GM18951 (cell line): ENCODE data around the gene APOL4.
A peak's percentile ranks its signal among the peaks of the same experiment; 100 is the strongest.
"Not testable (repeated sequence)": the region's sequence is repeated elsewhere in the genome, so short reads cannot be mapped to it uniquely, and the experiment has no call there.

Source experiments
- POLR2A ChIP-seq: IDR thresholded peaks from 4 replicates; pipeline ENCODE4 v1.6.1; 2011; ENCODE audit warnings: mild to moderate bottlenecking; ENCODE audit not compliant: insufficient read length, insufficient read depth; ENCODE audit errors: extremely low read depth
- in situ Hi-C: fragments of 300-500 bp; cut with MboI; formaldehyde crosslinking; loops from one replicate; pipeline ENCODE4 v1.12.0; 2022; ENCODE audit warnings: low sequenced_read_pairs, mixed read lengths, inconsistent platforms; ENCODE audit not compliant: unreplicated experiment

Gene APOL4

DNA sequence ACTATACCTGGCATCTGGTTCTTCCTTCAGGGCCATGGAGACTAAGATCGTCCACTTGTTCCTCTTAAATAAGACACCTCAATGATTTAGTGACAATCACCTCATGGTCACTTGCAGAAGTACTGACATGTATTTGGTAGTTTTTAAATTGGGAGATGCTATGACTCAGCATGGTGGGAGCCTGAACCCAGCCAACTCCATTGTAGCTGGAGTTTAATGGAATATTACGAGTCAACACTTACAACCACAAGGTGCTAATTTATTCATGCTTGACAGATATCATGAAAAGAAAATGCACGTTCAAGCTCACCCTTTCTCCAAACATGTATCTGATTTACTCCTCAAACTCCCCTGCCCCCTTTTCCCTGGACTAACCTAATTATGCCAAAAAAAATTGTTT lies 24.4 kb downstream of the APOL4 start:
- in situ Hi-C loops = loop anchor here (5.0 kb wide), 1 partner anchor 35 kb away; no protein-coding TSS in a partner anchor
- no peak for TF ChIP-seq POLR2A

GRCh38 chr22:36175892-36176291 lies 25.7 kb downstream of the APOL4 start:
- in situ Hi-C loops = loop anchor here (5.0 kb wide), 1 partner anchor 34 kb away; no protein-coding TSS in a partner anchor
- no peak for TF ChIP-seq POLR2A

GRCh38 chr22:36171941-36172340 lies 29.7 kb downstream of the APOL4 start:
- in situ Hi-C loops = no loop called here
- no peak for TF ChIP-seq POLR2A

GRCh38 chr22:36166518-36167220 lies 34.9 kb downstream of the APOL4 start:
- TF ChIP-seq POLR2A = no peak
- in situ Hi-C loops = no loop called here

GRCh38 chr22:36166086-36166485 lies 35.5 kb downstream of the APOL4 start:
- in situ Hi-C loops = no loop called here
- TF ChIP-seq POLR2A = no peak

DNA sequence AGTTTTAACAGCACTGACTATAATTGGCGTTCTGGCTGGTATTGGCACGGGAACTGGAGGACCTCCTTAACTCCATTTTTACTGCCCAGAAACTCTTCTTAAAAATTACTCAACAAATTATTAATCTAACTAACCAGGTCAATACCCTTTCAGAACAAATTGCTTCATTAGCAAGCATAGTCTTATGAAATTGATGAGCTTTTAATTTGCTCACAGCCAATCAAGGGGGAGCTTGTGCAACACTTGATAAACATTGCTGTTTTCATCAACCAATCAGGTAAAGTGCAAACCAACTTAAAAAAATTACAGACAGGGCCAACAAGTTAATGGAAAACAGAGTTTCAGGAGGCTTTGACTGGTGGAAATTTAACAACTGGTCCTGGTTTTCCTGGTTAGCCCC lies 36.5 kb downstream of the APOL4 start:
- in situ Hi-C loops = no loop called here
- no peak for TF ChIP-seq POLR2A

- TF ChIP-seq POLR2A = no peak
- in situ Hi-C loops = no loop called here
Observed at GRCh38 chr22:36164621-36165020, 37.0 kb downstream of the APOL4 start.

GRCh38 chr22:36163497-36163896 lies 38.1 kb downstream of the APOL4 start:
- in situ Hi-C loops = no loop called here
- TF ChIP-seq POLR2A = no peak

GRCh38 chr22:36162127-36163034 lies 39.2 kb downstream of the APOL4 start:
- TF ChIP-seq POLR2A = no peak
- in situ Hi-C loops = no loop called here

DNA sequence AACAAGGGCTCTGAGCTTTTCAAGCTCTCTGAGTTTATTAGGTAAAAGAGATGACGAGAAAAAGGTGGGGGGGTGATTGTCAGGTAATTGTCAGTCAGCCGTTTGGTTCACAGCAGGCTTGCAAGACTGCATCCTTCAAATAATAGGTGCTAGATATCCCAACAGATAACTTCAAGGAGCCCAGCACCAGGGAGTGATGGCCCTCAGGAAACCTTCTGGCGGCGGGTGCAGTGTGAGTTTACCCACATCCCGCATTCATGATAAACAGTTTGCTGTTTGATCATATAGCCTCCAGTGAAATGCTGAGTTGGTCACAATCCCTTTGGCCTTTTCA lies 39.8 kb downstream of the APOL4 start:
- in situ Hi-C loops = not testable (repeated sequence)

DNA sequence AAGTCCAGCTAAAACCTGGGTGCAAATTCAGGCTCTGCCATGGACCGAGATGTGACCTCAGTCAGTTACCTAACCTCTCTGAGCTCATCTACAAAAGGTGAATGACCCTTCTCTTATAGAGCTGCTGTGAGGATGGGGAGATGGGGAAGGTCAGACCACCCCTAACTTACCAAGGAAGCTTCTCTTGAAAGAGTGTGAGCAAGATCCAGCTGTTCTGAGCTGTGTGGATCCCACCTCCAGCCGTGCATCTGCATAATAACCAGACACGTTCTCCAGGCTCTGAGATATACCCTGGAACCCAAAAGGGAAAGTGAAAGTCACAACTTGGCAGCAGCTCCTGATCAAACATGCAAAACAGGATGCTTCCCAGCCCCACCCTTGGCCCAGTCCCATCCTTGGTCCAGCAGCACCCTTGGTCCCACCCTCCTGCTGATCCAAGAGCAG lies 41.1 kb downstream of the APOL4 start, which contains the start of gene APOL3:
Gene APOL3, minus strand, starts transcription at position 257 of the 444 bp plus-strand sequence. CDS start 11,700 bp downstream, outside the sequence.
- in situ Hi-C loops = no loop called here
- TF ChIP-seq POLR2A = peak; percentile 70

GRCh38 chr22:36156515-36157419 lies 44.8 kb downstream of the APOL4 start:
- in situ Hi-C loops = no loop called here
- TF ChIP-seq POLR2A = no peak

DNA sequence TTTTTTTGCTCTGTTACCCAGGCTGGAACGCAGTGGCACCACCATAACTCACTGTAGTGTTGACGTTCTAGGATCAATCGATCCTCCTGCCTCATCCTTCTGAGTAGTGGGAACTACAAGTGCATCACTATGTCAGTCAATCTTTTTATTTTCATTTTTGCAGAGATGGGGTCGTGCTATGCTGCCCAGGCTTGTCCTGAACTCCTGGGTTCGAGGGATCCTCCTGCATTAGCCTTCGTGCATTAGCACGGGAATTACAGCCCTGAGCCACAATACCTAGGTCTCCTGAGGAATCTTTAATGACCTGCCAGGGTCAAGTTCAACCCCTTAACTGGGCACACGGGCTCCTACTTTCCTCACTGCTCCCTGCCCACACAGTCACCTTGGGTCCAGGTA lies 45.5 kb downstream of the APOL4 start:
- TF ChIP-seq POLR2A = no peak
- in situ Hi-C loops = no loop called here
